ENCODE results near the gene FAM20C.

Gene FAM20C

DNA sequence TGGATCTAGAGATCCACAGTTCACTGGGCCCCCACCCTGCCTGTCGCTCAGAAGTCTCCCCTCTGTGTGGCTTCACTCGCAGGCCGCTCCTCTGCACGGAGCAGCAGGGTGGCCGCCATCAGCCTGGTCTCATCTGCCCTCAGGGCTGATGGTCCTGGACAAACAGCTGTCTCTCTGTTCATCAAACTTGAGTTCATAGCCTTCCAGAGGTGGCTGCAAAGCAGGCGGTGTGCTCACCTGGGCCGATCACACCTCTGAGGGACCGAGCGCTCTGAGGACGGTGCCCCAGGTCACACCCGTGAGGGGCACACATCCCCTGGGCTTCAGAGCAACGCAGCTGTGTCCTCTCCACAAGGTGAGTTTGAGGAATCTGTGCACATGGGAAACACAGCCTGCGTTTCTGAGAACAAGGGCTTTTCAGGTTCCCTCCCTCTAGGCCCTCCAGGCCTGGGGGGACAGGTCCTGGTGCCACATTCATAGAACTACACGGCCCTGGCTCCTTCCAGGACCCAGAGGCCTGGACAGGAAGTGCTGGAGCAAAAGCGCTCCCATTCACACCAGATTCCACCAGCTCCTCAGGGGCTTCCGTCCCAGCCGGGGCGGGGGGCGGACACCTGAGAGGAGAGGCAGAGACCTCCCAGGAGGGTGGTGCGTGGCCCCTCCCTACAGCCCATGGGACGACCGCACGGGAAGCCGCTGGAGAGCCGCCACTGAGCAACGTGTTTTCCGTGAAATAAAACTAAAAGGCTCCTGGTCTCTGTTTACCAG, 31.2 kb upstream of the FAM20C start (continued):
- TF ChIP-seq KLF1 (tag by site-specific recombination; IDR thresholded peaks at IDR 0.05), result no peak

DNA sequence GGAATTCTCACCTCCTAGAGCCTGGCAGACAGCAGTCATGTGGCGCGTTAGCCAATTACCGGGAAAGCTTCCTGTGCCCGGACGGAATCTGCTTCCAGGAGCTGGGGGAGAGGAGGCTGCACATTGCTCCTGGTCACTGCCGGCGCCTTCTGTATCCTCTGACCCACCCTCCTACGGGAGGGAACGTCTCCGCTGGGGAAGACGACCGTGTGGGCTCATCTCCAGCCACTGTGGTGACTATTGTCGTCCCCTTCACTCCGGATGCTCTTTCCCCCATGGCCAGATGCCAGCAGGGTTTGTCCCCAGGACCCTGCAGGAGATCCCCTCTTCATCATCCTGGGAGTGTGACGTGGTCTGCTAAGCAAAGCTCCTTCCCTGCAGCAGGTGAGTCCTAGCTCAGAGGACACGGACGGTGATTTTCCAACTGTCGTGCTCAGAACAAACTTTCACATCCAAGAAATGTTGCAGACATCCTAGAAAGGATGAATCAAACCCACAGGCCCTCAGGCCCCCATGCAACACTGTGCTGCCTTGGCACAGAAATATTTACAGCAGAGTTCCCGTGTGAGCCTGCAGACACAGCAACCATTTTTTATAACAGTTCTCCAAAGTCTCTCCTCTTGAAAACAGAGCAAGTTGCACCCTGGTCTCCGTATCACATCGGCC, 29.6 kb upstream of the FAM20C start:
- POLR2A ChIA-PET, result no interaction called here
- no peak for TF ChIP-seq GFI1B (tag by site-specific recombination; IDR thresholded peaks at IDR 0.05)
- no peak for TF ChIP-seq ZNF157 (tag by site-specific recombination; IDR thresholded peaks at IDR 0.05)
- TF ChIP-seq, protein P1, sequence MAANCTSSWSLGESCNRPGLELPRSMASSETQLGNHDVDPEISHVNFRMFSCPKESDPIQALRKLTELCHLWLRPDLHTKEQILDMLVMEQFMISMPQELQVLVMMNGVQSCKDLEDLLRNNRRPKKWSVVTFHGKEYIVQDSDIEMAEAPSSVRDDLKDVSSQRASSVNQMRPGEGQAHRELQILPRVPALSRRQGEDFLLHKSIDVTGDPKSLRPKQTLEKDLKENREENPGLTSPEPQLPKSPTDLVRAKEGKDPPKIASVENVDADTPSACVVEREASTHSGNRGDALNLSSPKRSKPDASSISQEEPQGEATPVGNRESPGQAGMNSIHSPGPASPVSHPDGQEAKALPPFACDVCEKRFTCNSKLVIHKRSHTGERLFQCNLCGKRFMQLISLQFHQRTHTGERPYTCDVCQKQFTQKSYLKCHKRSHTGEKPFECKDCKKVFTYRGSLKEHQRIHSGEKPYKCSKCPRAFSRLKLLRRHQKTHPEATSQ (tag by site-specific recombination; IDR thresholded peaks at IDR 0.05), result no peak
- no peaks in the 10 kb centered on the region for H3K9me3 ChIP-seq (ENCODE audit: control insufficient read depth, insufficient read depth, low read depth, low read length)
- no peaks in the 10 kb centered on the region for H3K36me3 ChIP-seq (ENCODE audit: control insufficient read depth in 2 of 2, insufficient read depth in 1 of 2, low read length in 2 of 2)
- CTCF ChIA-PET, result no interaction called here
- no peak overlapping the region for H3K27ac ChIP-seq (ENCODE audit: extremely low read depth, low read depth, low read length)
- H3K4me1 ChIP-seq (ENCODE audit: control insufficient read depth, insufficient read depth, low read length), result no peaks in the 10 kb centered on the region
- no peak overlapping the region for H3K4me3 ChIP-seq (ENCODE audit: low read depth, low read length)

DNA sequence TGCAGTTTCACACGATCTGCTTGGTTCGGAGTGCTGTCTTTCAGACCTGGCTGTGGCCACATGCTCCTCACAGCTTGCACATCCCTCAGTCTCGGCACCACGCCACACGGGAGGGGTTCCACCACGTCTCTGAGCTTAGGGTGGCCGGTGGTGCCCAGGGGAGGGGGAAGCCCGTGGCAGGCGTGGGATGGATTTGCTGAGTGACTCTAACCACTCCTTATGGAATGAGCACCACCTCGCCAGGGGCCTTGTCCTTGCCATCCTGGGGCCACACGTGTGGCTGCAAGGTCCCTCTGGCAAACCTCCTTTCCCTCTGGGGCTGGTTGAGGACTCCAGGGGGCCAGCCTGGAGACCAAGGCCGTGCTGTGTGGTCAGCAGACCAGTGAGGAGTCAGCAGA, 29.1 kb upstream of the FAM20C start:
- ChIA-PET CTCF (no interaction called here), POLR2A (no interaction called here)
- Histone ChIP-seq H3K27ac (ENCODE audit: extremely low read depth, low read depth, low read length) (no peak overlapping the region), H3K4me3 (ENCODE audit: low read depth, low read length) (no peak overlapping the region), H3K36me3 (ENCODE audit: control insufficient read depth in 2 of 2, insufficient read depth in 1 of 2, low read length in 2 of 2) (no peaks in the 10 kb centered on the region), H3K9me3 (ENCODE audit: control insufficient read depth, insufficient read depth, low read depth, low read length) (no peaks in the 10 kb centered on the region), H3K4me1 (ENCODE audit: control insufficient read depth, insufficient read depth, low read length) (no peaks in the 10 kb centered on the region)
- TF ChIP-seq, protein P2, sequence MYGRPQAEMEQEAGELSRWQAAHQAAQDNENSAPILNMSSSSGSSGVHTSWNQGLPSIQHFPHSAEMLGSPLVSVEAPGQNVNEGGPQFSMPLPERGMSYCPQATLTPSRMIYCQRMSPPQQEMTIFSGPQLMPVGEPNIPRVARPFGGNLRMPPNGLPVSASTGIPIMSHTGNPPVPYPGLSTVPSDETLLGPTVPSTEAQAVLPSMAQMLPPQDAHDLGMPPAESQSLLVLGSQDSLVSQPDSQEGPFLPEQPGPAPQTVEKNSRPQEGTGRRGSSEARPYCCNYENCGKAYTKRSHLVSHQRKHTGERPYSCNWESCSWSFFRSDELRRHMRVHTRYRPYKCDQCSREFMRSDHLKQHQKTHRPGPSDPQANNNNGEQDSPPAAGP (tag by site-specific recombination; IDR thresholded peaks at IDR 0.05), result no peak
- no peak for TF ChIP-seq ZNF248 (tag by site-specific recombination; IDR thresholded peaks at IDR 0.05)
- TF ChIP-seq, protein P3, sequence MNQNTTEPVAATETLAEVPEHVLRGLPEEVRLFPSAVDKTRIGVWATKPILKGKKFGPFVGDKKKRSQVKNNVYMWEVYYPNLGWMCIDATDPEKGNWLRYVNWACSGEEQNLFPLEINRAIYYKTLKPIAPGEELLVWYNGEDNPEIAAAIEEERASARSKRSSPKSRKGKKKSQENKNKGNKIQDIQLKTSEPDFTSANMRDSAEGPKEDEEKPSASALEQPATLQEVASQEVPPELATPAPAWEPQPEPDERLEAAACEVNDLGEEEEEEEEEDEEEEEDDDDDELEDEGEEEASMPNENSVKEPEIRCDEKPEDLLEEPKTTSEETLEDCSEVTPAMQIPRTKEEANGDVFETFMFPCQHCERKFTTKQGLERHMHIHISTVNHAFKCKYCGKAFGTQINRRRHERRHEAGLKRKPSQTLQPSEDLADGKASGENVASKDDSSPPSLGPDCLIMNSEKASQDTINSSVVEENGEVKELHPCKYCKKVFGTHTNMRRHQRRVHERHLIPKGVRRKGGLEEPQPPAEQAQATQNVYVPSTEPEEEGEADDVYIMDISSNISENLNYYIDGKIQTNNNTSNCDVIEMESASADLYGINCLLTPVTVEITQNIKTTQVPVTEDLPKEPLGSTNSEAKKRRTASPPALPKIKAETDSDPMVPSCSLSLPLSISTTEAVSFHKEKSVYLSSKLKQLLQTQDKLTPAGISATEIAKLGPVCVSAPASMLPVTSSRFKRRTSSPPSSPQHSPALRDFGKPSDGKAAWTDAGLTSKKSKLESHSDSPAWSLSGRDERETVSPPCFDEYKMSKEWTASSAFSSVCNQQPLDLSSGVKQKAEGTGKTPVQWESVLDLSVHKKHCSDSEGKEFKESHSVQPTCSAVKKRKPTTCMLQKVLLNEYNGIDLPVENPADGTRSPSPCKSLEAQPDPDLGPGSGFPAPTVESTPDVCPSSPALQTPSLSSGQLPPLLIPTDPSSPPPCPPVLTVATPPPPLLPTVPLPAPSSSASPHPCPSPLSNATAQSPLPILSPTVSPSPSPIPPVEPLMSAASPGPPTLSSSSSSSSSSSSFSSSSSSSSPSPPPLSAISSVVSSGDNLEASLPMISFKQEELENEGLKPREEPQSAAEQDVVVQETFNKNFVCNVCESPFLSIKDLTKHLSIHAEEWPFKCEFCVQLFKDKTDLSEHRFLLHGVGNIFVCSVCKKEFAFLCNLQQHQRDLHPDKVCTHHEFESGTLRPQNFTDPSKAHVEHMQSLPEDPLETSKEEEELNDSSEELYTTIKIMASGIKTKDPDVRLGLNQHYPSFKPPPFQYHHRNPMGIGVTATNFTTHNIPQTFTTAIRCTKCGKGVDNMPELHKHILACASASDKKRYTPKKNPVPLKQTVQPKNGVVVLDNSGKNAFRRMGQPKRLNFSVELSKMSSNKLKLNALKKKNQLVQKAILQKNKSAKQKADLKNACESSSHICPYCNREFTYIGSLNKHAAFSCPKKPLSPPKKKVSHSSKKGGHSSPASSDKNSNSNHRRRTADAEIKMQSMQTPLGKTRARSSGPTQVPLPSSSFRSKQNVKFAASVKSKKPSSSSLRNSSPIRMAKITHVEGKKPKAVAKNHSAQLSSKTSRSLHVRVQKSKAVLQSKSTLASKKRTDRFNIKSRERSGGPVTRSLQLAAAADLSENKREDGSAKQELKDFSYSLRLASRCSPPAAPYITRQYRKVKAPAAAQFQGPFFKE (tag by site-specific recombination; IDR thresholded peaks at IDR 0.05; ENCODE audit: borderline replicate concordance), result no peak
- TF ChIP-seq ZNF707 (tag by site-specific recombination; IDR thresholded peaks at IDR 0.05), result no peak
- TF ChIP-seq ZBTB8A (tag by site-specific recombination; IDR thresholded peaks at IDR 0.05), result no peak
- TF ChIP-seq GLI2 (tag by site-specific recombination; IDR thresholded peaks at IDR 0.05; ENCODE audit: borderline replicate concordance, low read depth), result no peak
- TF ChIP-seq ZNF169 (tag by site-specific recombination; IDR thresholded peaks at IDR 0.05), result no peak
- TF ChIP-seq ZBTB7A (tag by site-specific recombination; IDR thresholded peaks at IDR 0.05; ENCODE audit: low read depth), result no peak
- TF ChIP-seq, protein P4, sequence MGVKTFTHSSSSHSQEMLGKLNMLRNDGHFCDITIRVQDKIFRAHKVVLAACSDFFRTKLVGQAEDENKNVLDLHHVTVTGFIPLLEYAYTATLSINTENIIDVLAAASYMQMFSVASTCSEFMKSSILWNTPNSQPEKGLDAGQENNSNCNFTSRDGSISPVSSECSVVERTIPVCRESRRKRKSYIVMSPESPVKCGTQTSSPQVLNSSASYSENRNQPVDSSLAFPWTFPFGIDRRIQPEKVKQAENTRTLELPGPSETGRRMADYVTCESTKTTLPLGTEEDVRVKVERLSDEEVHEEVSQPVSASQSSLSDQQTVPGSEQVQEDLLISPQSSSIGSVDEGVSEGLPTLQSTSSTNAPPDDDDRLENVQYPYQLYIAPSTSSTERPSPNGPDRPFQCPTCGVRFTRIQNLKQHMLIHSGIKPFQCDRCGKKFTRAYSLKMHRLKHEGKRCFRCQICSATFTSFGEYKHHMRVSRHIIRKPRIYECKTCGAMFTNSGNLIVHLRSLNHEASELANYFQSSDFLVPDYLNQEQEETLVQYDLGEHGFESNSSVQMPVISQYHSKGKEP (tag by site-specific recombination; IDR thresholded peaks at IDR 0.05), result no peak
- TF ChIP-seq ZNF211 (tag by site-specific recombination; IDR thresholded peaks at IDR 0.05; ENCODE audit: low read depth), result no peak
- TF ChIP-seq EGR2 (tag by site-specific recombination; IDR thresholded peaks at IDR 0.05; ENCODE audit: low read depth), result no peak
- TF ChIP-seq ZNF416 (tag by site-specific recombination; IDR thresholded peaks at IDR 0.05), result no peak
- TF ChIP-seq, protein P5, sequence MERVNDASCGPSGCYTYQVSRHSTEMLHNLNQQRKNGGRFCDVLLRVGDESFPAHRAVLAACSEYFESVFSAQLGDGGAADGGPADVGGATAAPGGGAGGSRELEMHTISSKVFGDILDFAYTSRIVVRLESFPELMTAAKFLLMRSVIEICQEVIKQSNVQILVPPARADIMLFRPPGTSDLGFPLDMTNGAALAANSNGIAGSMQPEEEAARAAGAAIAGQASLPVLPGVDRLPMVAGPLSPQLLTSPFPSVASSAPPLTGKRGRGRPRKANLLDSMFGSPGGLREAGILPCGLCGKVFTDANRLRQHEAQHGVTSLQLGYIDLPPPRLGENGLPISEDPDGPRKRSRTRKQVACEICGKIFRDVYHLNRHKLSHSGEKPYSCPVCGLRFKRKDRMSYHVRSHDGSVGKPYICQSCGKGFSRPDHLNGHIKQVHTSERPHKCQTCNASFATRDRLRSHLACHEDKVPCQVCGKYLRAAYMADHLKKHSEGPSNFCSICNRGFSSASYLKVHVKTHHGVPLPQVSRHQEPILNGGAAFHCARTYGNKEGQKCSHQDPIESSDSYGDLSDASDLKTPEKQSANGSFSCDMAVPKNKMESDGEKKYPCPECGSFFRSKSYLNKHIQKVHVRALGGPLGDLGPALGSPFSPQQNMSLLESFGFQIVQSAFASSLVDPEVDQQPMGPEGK (tag by site-specific recombination; IDR thresholded peaks at IDR 0.05), result no peak
- TF ChIP-seq SCRT1 (tag by site-specific recombination; IDR thresholded peaks at IDR 0.05; ENCODE audit: borderline replicate concordance), result no peak
- TF ChIP-seq BCL11B (tag by site-specific recombination; IDR thresholded peaks at IDR 0.05; ENCODE audit: low read depth), result no peak
